HL-60 (cell line): Measurements from ENCODE around the gene LIG4.

Experiments
- POLR2AphosphoS5 ChIP-seq: IDR thresholded peaks from 2 replicates; pipeline ENCODE4 v1.6.1; 2012; ENCODE audit warnings: low read depth
- TF ChIP-seq, protein P1 (sequence below): IDR thresholded peaks from one replicate; pipeline ENCODE4 v1.5.1; 2011; ENCODE audit warnings: low read length, control low read depth, inconsistent platforms; ENCODE audit not compliant: insufficient read depth

DNA sequence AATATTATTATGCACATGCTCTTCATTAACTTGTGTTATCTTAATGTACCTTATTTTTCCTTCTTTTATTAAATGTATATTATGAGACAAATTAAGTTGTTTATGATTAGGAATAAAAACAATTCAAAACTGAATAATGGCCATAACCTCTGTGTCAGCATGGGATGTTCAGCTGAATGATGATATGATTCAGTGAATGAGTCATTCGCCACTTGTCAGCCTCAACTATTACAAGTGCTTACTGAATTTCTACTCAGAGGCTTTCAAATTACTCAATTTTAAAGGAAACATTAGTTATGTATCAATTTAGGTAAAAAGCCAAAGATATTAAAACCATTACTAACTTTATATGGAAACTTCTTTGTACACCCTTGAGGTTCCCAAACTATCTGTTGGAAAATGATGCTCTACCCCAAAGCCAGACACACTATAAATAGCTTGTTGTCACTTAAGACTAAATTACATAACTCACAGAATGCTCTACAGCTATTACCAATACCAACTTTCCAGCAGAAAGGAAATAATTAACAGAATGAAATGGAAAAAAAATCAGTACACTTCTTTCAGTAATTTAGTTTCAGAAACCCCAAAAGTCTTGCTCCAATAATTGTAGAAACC is 14.4 kb downstream of the LIG4 start:
- TF ChIP-seq, protein P1, sequence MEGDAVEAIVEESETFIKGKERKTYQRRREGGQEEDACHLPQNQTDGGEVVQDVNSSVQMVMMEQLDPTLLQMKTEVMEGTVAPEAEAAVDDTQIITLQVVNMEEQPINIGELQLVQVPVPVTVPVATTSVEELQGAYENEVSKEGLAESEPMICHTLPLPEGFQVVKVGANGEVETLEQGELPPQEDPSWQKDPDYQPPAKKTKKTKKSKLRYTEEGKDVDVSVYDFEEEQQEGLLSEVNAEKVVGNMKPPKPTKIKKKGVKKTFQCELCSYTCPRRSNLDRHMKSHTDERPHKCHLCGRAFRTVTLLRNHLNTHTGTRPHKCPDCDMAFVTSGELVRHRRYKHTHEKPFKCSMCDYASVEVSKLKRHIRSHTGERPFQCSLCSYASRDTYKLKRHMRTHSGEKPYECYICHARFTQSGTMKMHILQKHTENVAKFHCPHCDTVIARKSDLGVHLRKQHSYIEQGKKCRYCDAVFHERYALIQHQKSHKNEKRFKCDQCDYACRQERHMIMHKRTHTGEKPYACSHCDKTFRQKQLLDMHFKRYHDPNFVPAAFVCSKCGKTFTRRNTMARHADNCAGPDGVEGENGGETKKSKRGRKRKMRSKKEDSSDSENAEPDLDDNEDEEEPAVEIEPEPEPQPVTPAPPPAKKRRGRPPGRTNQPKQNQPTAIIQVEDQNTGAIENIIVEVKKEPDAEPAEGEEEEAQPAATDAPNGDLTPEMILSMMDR = no peak
- TF ChIP-seq POLR2AphosphoS5 = no peak
